Measurements from ENCODE around the gene LAMA4.

The LAMA4 gene

GRCh38 chr6:112234601-112235000, 19.8 kb downstream of the LAMA4 start:
- DNase-seq, result no peak

GRCh38 chr6:112233847-112234246, 20.5 kb downstream of the LAMA4 start:
- DNase-seq, result no peak

GRCh38 chr6:112232845-112233256, 21.5 kb downstream of the LAMA4 start:
- no peak for DNase-seq

- no peak for DNase-seq
Observed at GRCh38 chr6:112231594-112232060, 22.7 kb downstream of the LAMA4 start.

- DNase-seq, result no peak
Observed at GRCh38 chr6:112231164-112231563, 23.2 kb downstream of the LAMA4 start.

GRCh38 chr6:112228480-112229332, 25.7 kb downstream of the LAMA4 start:
- no peak for DNase-seq

GRCh38 chr6:112227992-112228391, 26.4 kb downstream of the LAMA4 start:
- no peak for DNase-seq

GRCh38 chr6:112227411-112227810, 27.0 kb downstream of the LAMA4 start:
- DNase-seq, result no peak

- no peak for DNase-seq
Observed at GRCh38 chr6:112225691-112226090, 28.7 kb downstream of the LAMA4 start.

- DNase-seq, result no peak
Observed at GRCh38 chr6:112224088-112224487, 30.3 kb downstream of the LAMA4 start.

- no peak for DNase-seq
Observed at GRCh38 chr6:112223070-112223861, 31.1 kb downstream of the LAMA4 start.

GRCh38 chr6:112221981-112222852, 32.1 kb downstream of the LAMA4 start:
- no peak for DNase-seq

GRCh38 chr6:112221561-112221960, 32.8 kb downstream of the LAMA4 start:
- DNase-seq, result no peak

GRCh38 chr6:112218563-112218962, 35.8 kb downstream of the LAMA4 start:
- DNase-seq, result no peak

- DNase-seq, result no peak
Observed at GRCh38 chr6:112216662-112217551, 37.5 kb downstream of the LAMA4 start.

GRCh38 chr6:112215488-112216284, 38.7 kb downstream of the LAMA4 start:
- DNase-seq, result no peak

GRCh38 chr6:112214739-112215269, 39.6 kb downstream of the LAMA4 start:
- DNase-seq, result no peak

GRCh38 chr6:112210852-112211251, 43.5 kb downstream of the LAMA4 start:
- DNase-seq, result no peak

- no peak for DNase-seq
Observed at GRCh38 chr6:112209131-112209530, 45.2 kb downstream of the LAMA4 start.

- no peak for DNase-seq
Observed at GRCh38 chr6:112207776-112208175, 46.6 kb downstream of the LAMA4 start.

GRCh38 chr6:112207131-112207530, 47.2 kb downstream of the LAMA4 start:
- no peak for DNase-seq
